NCI-H524 (cell line): Measurements from ENCODE around the gene NALF2.

Source experiments
- DNase-seq, 2 experiments: peaks; one replicate each; lab custom pipeline; 2025; lab: John Stamatoyannopoulos, UW

Gene NALF2

GRCh38 chrX:69530306-69530705 is 26.2 kb downstream of the NALF2 start:
- no peak for DNase-seq

GRCh38 chrX:69531031-69531755 is 27.1 kb downstream of the NALF2 start:
- no peak for DNase-seq

- peak; percentile 39 to 78 for DNase-seq
Measured at GRCh38 chrX:69535661-69536060, 31.5 kb downstream of the NALF2 start.

GRCh38 chrX:69538321-69538876 is 34.3 kb downstream of the NALF2 start:
- peak; percentile 61 to 70 for DNase-seq

GRCh38 chrX:69539437-69539836 is 35.3 kb downstream of the NALF2 start:
- peak; percentile 5 to 66 for DNase-seq

- DNase-seq, result no peak
Measured at GRCh38 chrX:69541956-69542355, 37.8 kb downstream of the NALF2 start.

GRCh38 chrX:69543572-69543971 is 39.4 kb downstream of the NALF2 start:
- DNase-seq, result no peak

GRCh38 chrX:69546417-69546816 is 42.3 kb downstream of the NALF2 start:
- DNase-seq, result peak in 1 of 2 experiments; percentile 16

GRCh38 chrX:69546978-69547377 is 42.9 kb downstream of the NALF2 start:
- no peak for DNase-seq

- no peak for DNase-seq
Measured at GRCh38 chrX:69551421-69552009, 47.4 kb downstream of the NALF2 start.

GRCh38 chrX:69552512-69552911 is 48.4 kb downstream of the NALF2 start:
- DNase-seq, result no peak
